GM18520 (cell line): ENCODE data around the gene HSPB9.

Experiments
- ATAC-seq: cut with Tn5 transposase; IDR thresholded peaks from one replicate; pipeline ENCODE4 v1.9.1; 2021; ENCODE audit not compliant: unreplicated experiment

HSPB9 gene

GRCh38 chr17:42118126-42118510, 4.5 kb upstream of the HSPB9 start:
- ATAC-seq, result no peak

GRCh38 chr17:42118545-42118944, 4.1 kb upstream of the HSPB9 start:
- ATAC-seq, result no peak

- ATAC-seq, result no peak
Observed at GRCh38 chr17:42119301-42119700, 3.3 kb upstream of the HSPB9 start.

GRCh38 chr17:42120161-42120769, 2.3 kb upstream of the HSPB9 start:
- ATAC-seq, result no peak

- no peak for ATAC-seq
Observed at GRCh38 chr17:42120770-42121769, 1.5 kb upstream of the HSPB9 start, which contains the start of gene KAT2A. Gene KAT2A, minus strand, starts transcription at chr17:42121367. Its CDS starts 63 bp downstream, at chr17:42121304.

- ATAC-seq, result no peak
Observed at GRCh38 chr17:42124256-42124655, 1.7 kb downstream of the HSPB9 start.

GRCh38 chr17:42125565-42125964, 3.0 kb downstream of the HSPB9 start:
- ATAC-seq, result no peak

GRCh38 chr17:42126836-42127235, 4.2 kb downstream of the HSPB9 start:
- no peak for ATAC-seq

GRCh38 chr17:42127414-42127813, 4.8 kb downstream of the HSPB9 start:
- ATAC-seq, result no peak

GRCh38 chr17:42129109-42129837, 6.7 kb downstream of the HSPB9 start:
- ATAC-seq, result no peak

- no peak for ATAC-seq
Observed at GRCh38 chr17:42130310-42130936, 7.8 kb downstream of the HSPB9 start.

GRCh38 chr17:42131232-42131631, 8.6 kb downstream of the HSPB9 start:
- ATAC-seq, result no peak

- no peak for ATAC-seq
Observed at GRCh38 chr17:42131981-42132432, 9.4 kb downstream of the HSPB9 start.

GRCh38 chr17:42132941-42133340, 10.3 kb downstream of the HSPB9 start:
- no peak for ATAC-seq

GRCh38 chr17:42133461-42134041, 10.9 kb downstream of the HSPB9 start:
- no peak for ATAC-seq

- ATAC-seq, result no peak
Observed at GRCh38 chr17:42135151-42135550, 12.5 kb downstream of the HSPB9 start.

GRCh38 chr17:42135664-42136653, 13.4 kb downstream of the HSPB9 start:
- ATAC-seq, result no peak

- ATAC-seq, result no peak
Observed at GRCh38 chr17:42136654-42137051, 14.0 kb downstream of the HSPB9 start.

GRCh38 chr17:42138749-42139492, 16.3 kb downstream of the HSPB9 start:
- no peak for ATAC-seq
